K562 (cell line): Measurements from ENCODE around the gene HYAL3. TPM values are rescaled to one million over a fixed set of nuclear protein-coding genes. Genes with fewer than 3 reads are reported as not detected.

Experiments
- ATAC-seq: fragments of 200-7000 bp; cut with Tn5 transposase; 3 replicates; pipeline ENCODE4 v1.9.1; 2020; ENCODE audit warnings: moderate library complexity
- BruUV-seq: library from RNA; stranded (reverse); fragments of 400-500 nt; replicated peaks from 2 replicates; lab custom pipeline; 2021; lab: Mats Ljungman, UMichigan
- CTCF ChIA-PET: fragments of 300-600 bp; formaldehyde crosslinking; extraction: SDS; loops from one replicate; lab custom pipeline; 2021; ENCODE audit warnings: low intra/inter-chr PET ratio; lab: Yijun Ruan, JAX
- POLR2A ChIA-PET: fragments of 300-600, 350-650 bp; sonication (Branson Sonifier 250); formaldehyde crosslinking; extraction: SDS; loops from one replicate; lab custom pipeline; 2021; ENCODE audit warnings: antibody characterized with exemption, inconsistent platforms; lab: Yijun Ruan, JAX
- DNase-seq, 4 experiments: peaks; one replicate each; pipeline versions ENCODE4 v3.0.0 to v3.0.0-alpha.2; 2011 to 2018; ENCODE audit warnings: low spot score in 3 of 4, mixed read lengths in 3 of 4; ENCODE audit errors: extremely low read depth in 1 of 4
- FAIRE-seq: peaks from 2 replicates; lab custom pipeline; 2011; peaks lifted over from hg19 to GRCh38; lab: Jason Lieb, UNC
- H2AFZ ChIP-seq: 2 replicates; pipeline ENCODE4 v1.6.0; 2011; ENCODE audit warnings: low read depth, low read length, control low read depth, inconsistent platforms
- H3K27ac ChIP-seq: fragments of 200-600 bp; 3 replicates; pipeline ENCODE4 v1.8.0; 2011; ENCODE audit warnings: low read depth, mild to moderate bottlenecking, control low read depth, inconsistent platforms, low read length, moderate library complexity, mixed read lengths; ENCODE audit errors: extremely low read depth
- H3K27me3 ChIP-seq, 2 experiments: fragments of 300-600 bp in 1 of 2; 2 replicates in 1 of 2; 3 replicates in 1 of 2; pipeline versions ENCODE4 v1.6.0 to v1.8.0; 2011; ENCODE audit warnings: inconsistent platforms in 2 of 2, low read length in 2 of 2, mild to moderate bottlenecking in 1 of 2, mixed read lengths in 1 of 2, moderate library complexity in 1 of 2; ENCODE audit not compliant: control insufficient read depth in 2 of 2, insufficient read depth in 2 of 2
- H3K36me3 ChIP-seq: fragments of 300-600 bp; 3 replicates; pipeline ENCODE4 v1.8.0; 2011; ENCODE audit warnings: mild to moderate bottlenecking, low read length, inconsistent platforms; ENCODE audit not compliant: control insufficient read depth, insufficient read depth
- H3K4me1 ChIP-seq, 2 experiments: fragments of 200-600 bp in 1 of 2; replicated peaks in 1 of 2; 2 replicates in 1 of 2; 3 replicates in 1 of 2; pipeline versions ENCODE4 v1.5.1 to v1.8.0; 2011; ENCODE audit warnings: inconsistent platforms in 2 of 2, low read length in 2 of 2, mild to moderate bottlenecking in 1 of 2, mixed read lengths in 1 of 2, moderate library complexity in 1 of 2; ENCODE audit not compliant: control insufficient read depth in 2 of 2, insufficient read depth in 2 of 2
- H3K4me2 ChIP-seq: 2 replicates; pipeline ENCODE4 v1.6.1; 2011; ENCODE audit warnings: low read length, control low read depth, inconsistent platforms, mixed read lengths; ENCODE audit not compliant: insufficient read depth
- H3K4me3 ChIP-seq: fragments of 200-600 bp; sonication (generic), shearing (Covaris generic); 2 replicates; pipeline ENCODE4 v1.5.1; 2016; ENCODE audit warnings: control low read depth, inconsistent platforms
- H3K79me2 ChIP-seq: fragments of 200-600 bp; 3 replicates; pipeline ENCODE4 v1.8.0; 2011; ENCODE audit warnings: low read length, inconsistent platforms; ENCODE audit not compliant: control insufficient read depth, insufficient read depth
- H3K9ac ChIP-seq, 2 experiments: 2 replicates each; pipeline versions ENCODE4 v1.6.0 to v1.6.1; 2011; ENCODE audit warnings: low read depth in 2 of 2, low read length in 2 of 2, control low read depth in 1 of 2, inconsistent platforms in 1 of 2, mild to moderate bottlenecking in 1 of 2, mixed read lengths in 1 of 2; ENCODE audit not compliant: insufficient read depth in 1 of 2
- H3K9me1 ChIP-seq: one replicate; pipeline ENCODE4 v1.6.0; 2011; ENCODE audit warnings: inconsistent platforms, mild to moderate bottlenecking, low read length, moderate library complexity; ENCODE audit not compliant: control insufficient read depth, insufficient read depth
- H3K9me3 ChIP-seq: replicated peaks from 2 replicates; pipeline ENCODE4 v1.5.1; 2011; ENCODE audit warnings: low read depth, low read length, inconsistent platforms; ENCODE audit not compliant: control insufficient read depth, insufficient read depth
- H4K20me1 ChIP-seq: replicated peaks from 2 replicates; pipeline ENCODE4 v1.6.1; 2011; ENCODE audit warnings: low read length, inconsistent platforms, mixed read lengths; ENCODE audit not compliant: control insufficient read depth, insufficient read depth
- ESRRA ChIP-seq: fragments of 450-650 bp; IDR thresholded peaks from 2 replicates; pipeline ENCODE4 v1.6.1; 2014; ENCODE audit warnings: low read depth, mild to moderate bottlenecking, moderate library complexity, borderline replicate concordance
- GABPA ChIP-seq: fragments of 200-800 bp; sonication (Bioruptor generic); conservative IDR thresholded peaks from 2 replicates; pipeline ENCODE4 v1.6.1; 2016; ENCODE audit warnings: low read depth, missing genetic modification characterization, missing compliant biosample characterization
- HNRNPUL1 ChIP-seq: fragments of 200-400 bp; formaldehyde crosslinking; IDR thresholded peaks from 2 replicates; pipeline ENCODE4 v1.6.1; 2017; ENCODE audit warnings: low read length
- WGBS: fragments of 100-300 bp; shearing (Covaris generic); methylation state at CpG from one replicate; pipeline ENCODE4 v1.1.6; 2016; ENCODE audit warnings: low coverage, mixed read lengths; ENCODE audit not compliant: insufficient coverage; ENCODE audit errors: missing lambda C conversion rate; 5-methylcytosine and 5-hydroxymethylcytosine counted together
- in situ Hi-C: fragments of 300-500 bp; cut with MboI; formaldehyde crosslinking; loops from 4 replicates; pipeline ENCODE4 v1.15.0; 2018; ENCODE audit warnings: inconsistent platforms, mixed read lengths
- intact Hi-C: fragments of 100-400 bp; cut with micrococcal nuclease; formaldehyde crosslinking; loops from 2 replicates; pipeline ENCODE4 v1.14.2; 2022
- polyA plus RNA-seq, 8 experiments: library from polyadenylated mRNA; depleted of rRNA in 4 of 8; stranded (reverse) in 5 of 8; unstranded in 3 of 8; fragments of >200 nt; fragmentation: Nextera tagmentation in 2 of 8; fragmentation: Illumina TruSeq in 1 of 8; extraction: Ambion mirVana in 2 of 8; extraction: Trizol in 1 of 8; gene quantifications; 2 replicates each; pipeline versions ENCODE4 v1.2.1 to v1.2.3, GENCODE V29; 2011 to 2014; ENCODE audit warnings: inconsistent platforms in 1 of 8, missing spikeins in 1 of 8
- total RNA-seq, 7 experiments: library from RNA; depleted of rRNA in 6 of 7; stranded (reverse); fragments of >200 nt in 6 of 7; fragmentation: Illumina TruSeq in 2 of 7; extraction: Trizol in 2 of 7; gene quantifications; 2 replicates each; pipeline versions ENCODE4 v1.2.1 to v1.2.3, GENCODE V29; 2011 to 2021; ENCODE audit warnings: low replicate concordance in 1 of 7
- TF ChIP-seq, protein P1 (sequence below), 2 experiments: fragments of 450-650 bp in 1 of 2; sonication (generic) in 1 of 2; formaldehyde crosslinking in 1 of 2; IDR thresholded peaks; 2 replicates each; pipeline versions ENCODE4 v1.7.1 to v1.9.0; 2016 to 2022; ENCODE audit warnings: inconsistent platforms in 1 of 2, mild to moderate bottlenecking in 1 of 2, missing genetic modification reagents in 1 of 2
- TF ChIP-seq, protein P2 (sequence below): fragments of 450-650 bp; formaldehyde crosslinking; IDR thresholded peaks from 2 replicates; pipeline ENCODE4 v1.4.0; 2022; ENCODE audit warnings: missing genetic modification characterization

Gene HYAL3
- total and polyA plus RNA-seq, 9 of the 15 experiments (the other 6 are each of a cell fraction or from before 2014, with no cell fraction given), result 0.38 to 9.1 (median 6.8) TPM

DNA sequence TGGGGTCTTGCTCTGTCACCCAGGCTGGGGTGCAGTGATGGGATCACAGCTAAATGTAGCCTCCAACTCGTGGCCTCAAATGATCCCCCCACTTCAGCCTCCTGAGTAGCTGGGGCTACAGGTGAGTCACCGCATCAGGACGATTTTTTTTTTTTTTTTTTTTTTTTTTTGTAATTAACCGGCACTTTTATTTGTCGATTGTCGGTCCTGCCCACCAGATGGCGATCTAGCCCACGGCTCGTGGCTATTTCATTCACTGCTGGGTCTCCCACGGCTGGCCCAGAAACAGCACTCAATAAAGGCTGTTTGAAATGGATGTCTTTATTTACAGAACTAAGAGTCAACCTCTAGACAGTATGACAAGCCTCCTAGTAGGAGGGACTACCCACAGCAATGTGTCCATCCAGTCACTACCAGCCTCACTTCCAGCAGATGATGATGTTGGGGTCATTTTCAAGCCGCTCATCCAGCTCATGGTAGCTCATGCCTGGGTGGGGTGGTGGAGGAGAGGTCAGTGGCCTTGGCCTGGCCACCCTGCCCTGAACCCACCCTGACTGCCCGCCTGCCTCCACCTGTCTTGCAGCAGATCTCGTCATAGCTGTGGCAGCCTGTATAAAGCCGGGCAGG lies 48.1 kb upstream of the HYAL3 start:
- CTCF ChIA-PET, result interaction anchor here (0.6 to 1.3 kb wide), 3 partner anchors 72 to 203 kb away, joined by 3 to 10 read pairs (median 4); no protein-coding TSS in a partner anchor
- no peak overlapping the region for H3K4me2 ChIP-seq
- DNase-seq (peak in 3 of 4 experiments; percentile 31 to 74 (median 62)), FAIRE-seq (peak; percentile 91), ATAC-seq (peak; percentile 8; the same call in 1 of the 3 replicates)
- in situ Hi-C loops, result no loop called here
- no TSS peak for BruUV-seq
- H3K9me1 ChIP-seq, result peaks cover 3% of the 10 kb centered on the region
- POLR2A ChIA-PET, result interaction anchor here (0.6 to 1.7 kb wide), 2 partner anchors 10 to 47 kb away, joined by 4 to 5 read pairs; no protein-coding TSS in a partner anchor
- no peaks in the 10 kb centered on the region for H3K27me3 ChIP-seq
- H3K27ac ChIP-seq, result no peak overlapping the region
- peaks cover 26% of the 10 kb centered on the region for H3K79me2 ChIP-seq
- WGBS, result 25% methylated on average over 11 of the region's 14 CpGs
- no peak overlapping the region for H3K9ac ChIP-seq
- no peak overlapping the region for H3K4me3 ChIP-seq
- no peak overlapping the region for H2AFZ ChIP-seq
- H4K20me1 ChIP-seq, result no peaks in the 10 kb centered on the region
- peaks cover 18 to 47% of the 10 kb centered on the region in 2 experiments; a peak in 4 of 5 replicates for H3K4me1 ChIP-seq
- H3K9me3 ChIP-seq, result no peaks in the 10 kb centered on the region; the same call in 1 of the 2 replicates
- H3K36me3 ChIP-seq, result peaks cover 19% of the 10 kb centered on the region; the same call in 2 of the 3 replicates
- intact Hi-C loops, result loop anchor here (5.0 kb wide), 1 partner anchor 195 kb away; no protein-coding TSS in a partner anchor
- TF ChIP-seq GABPA, result no peak
- TF ChIP-seq, protein P1, sequence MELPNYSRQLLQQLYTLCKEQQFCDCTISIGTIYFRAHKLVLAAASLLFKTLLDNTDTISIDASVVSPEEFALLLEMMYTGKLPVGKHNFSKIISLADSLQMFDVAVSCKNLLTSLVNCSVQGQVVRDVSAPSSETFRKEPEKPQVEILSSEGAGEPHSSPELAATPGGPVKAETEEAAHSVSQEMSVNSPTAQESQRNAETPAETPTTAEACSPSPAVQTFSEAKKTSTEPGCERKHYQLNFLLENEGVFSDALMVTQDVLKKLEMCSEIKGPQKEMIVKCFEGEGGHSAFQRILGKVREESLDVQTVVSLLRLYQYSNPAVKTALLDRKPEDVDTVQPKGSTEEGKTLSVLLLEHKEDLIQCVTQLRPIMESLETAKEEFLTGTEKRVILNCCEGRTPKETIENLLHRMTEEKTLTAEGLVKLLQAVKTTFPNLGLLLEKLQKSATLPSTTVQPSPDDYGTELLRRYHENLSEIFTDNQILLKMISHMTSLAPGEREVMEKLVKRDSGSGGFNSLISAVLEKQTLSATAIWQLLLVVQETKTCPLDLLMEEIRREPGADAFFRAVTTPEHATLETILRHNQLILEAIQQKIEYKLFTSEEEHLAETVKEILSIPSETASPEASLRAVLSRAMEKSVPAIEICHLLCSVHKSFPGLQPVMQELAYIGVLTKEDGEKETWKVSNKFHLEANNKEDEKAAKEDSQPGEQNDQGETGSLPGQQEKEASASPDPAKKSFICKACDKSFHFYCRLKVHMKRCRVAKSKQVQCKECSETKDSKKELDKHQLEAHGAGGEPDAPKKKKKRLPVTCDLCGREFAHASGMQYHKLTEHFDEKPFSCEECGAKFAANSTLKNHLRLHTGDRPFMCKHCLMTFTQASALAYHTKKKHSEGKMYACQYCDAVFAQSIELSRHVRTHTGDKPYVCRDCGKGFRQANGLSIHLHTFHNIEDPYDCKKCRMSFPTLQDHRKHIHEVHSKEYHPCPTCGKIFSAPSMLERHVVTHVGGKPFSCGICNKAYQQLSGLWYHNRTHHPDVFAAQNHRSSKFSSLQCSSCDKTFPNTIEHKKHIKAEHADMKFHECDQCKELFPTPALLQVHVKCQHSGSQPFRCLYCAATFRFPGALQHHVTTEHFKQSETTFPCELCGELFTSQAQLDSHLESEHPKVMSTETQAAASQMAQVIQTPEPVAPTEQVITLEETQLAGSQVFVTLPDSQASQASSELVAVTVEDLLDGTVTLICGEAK (IDR thresholded peaks at IDR 0.05), result peak; percentile 77
- TF ChIP-seq, protein P1 (CRISPR knock-in tag; IDR thresholded peaks at IDR 0.05), result peak; percentile 53; the same call in 1 of the 2 replicates
- TF ChIP-seq HNRNPUL1, result no peak
- TF ChIP-seq ESRRA, result no peak
- TF ChIP-seq, protein P2, sequence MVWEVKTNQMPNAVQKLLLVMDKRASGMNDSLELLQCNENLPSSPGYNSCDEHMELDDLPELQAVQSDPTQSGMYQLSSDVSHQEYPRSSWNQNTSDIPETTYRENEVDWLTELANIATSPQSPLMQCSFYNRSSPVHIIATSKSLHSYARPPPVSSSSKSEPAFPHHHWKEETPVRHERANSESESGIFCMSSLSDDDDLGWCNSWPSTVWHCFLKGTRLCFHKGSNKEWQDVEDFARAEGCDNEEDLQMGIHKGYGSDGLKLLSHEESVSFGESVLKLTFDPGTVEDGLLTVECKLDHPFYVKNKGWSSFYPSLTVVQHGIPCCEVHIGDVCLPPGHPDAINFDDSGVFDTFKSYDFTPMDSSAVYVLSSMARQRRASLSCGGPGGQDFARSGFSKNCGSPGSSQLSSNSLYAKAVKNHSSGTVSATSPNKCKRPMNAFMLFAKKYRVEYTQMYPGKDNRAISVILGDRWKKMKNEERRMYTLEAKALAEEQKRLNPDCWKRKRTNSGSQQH (CRISPR knock-in tag), result no peak
